Measurements from ENCODE around the gene BRIP1. TPM values are rescaled to one million over a fixed set of nuclear protein-coding genes. Genes with fewer than 3 reads are reported as not detected.
A peak's percentile ranks its signal among the peaks of the same experiment; 100 is the strongest.
"Not testable (repeated sequence)": the region's sequence is repeated elsewhere in the genome, so short reads cannot be mapped to it uniquely, and the experiment has no call there.

Gene BRIP1
- total RNA-seq, 2 experiments from 2014 or later, result 12.0 to 12.9 TPM

- Mint-ChIP-seq H3K4me3 (no peak overlapping the region), H3K4me1 (ENCODE audit: low read depth) (no peaks in the 10 kb centered on the region), H3K27me3 (ENCODE audit: low read depth) (no peaks in the 10 kb centered on the region), H3K9me3 (peaks cover 3% of the 10 kb centered on the region), H3K27ac (no peak overlapping the region), H3K36me3 (ENCODE audit: low read depth) (peaks cover 34% of the 10 kb centered on the region)
- CTCF ChIA-PET, result no interaction called here
- no peak for DNase-seq
- intact Hi-C loops (cut with micrococcal nuclease), result no loop called here
Observed at GRCh38 chr17:61822326-61823285, 40.7 kb downstream of the BRIP1 start.

- Mint-ChIP-seq H3K27me3 (ENCODE audit: low read depth) (no peaks in the 10 kb centered on the region), H3K9me3 (no peaks in the 10 kb centered on the region), H3K36me3 (ENCODE audit: low read depth) (peaks cover 29% of the 10 kb centered on the region), H3K4me1 (ENCODE audit: low read depth) (peaks cover 4% of the 10 kb centered on the region), H3K27ac (no peak overlapping the region), H3K4me3 (no peak overlapping the region)
- CTCF ChIA-PET, result no interaction called here
- no peak for DNase-seq
- intact Hi-C loops (cut with micrococcal nuclease), result no loop called here
Observed at GRCh38 chr17:61821655-61822054, 41.7 kb downstream of the BRIP1 start.

- peaks cover 27% of the 10 kb centered on the region for H3K36me3 Mint-ChIP-seq (ENCODE audit: low read depth)
- DNase-seq; CTCF ChIA-PET; H3K9me3 Mint-ChIP-seq; H3K27me3 Mint-ChIP-seq (ENCODE audit: low read depth); H3K4me1 Mint-ChIP-seq (ENCODE audit: low read depth); intact Hi-C loops (cut with micrococcal nuclease); H3K27ac Mint-ChIP-seq; H3K4me3 Mint-ChIP-seq: not testable (repeated sequence)
Observed at GRCh38 chr17:61819265-61819664, 44.1 kb downstream of the BRIP1 start.

- Mint-ChIP-seq H3K36me3 (ENCODE audit: low read depth) (peaks cover 27% of the 10 kb centered on the region), H3K4me1 (ENCODE audit: low read depth) (peaks cover 7% of the 10 kb centered on the region)
- intact Hi-C loops (cut with micrococcal nuclease), result no loop called here
Observed at GRCh38 chr17:61818225-61818624, 45.1 kb downstream of the BRIP1 start.

GRCh38 chr17:61817452-61817851, 45.9 kb downstream of the BRIP1 start:
- Mint-ChIP-seq H3K36me3 (ENCODE audit: low read depth) (peaks cover 27% of the 10 kb centered on the region), H3K9me3 (no peaks in the 10 kb centered on the region), H3K4me3 (no peak overlapping the region), H3K27ac (no peak overlapping the region), H3K4me1 (ENCODE audit: low read depth) (peaks cover 7% of the 10 kb centered on the region), H3K27me3 (ENCODE audit: low read depth) (no peaks in the 10 kb centered on the region)
- CTCF ChIA-PET, result no interaction called here
- DNase-seq, result no peak
- intact Hi-C loops (cut with micrococcal nuclease), result no loop called here

More at GRCh38 chr17:61818225-61818624, 45.1 kb downstream of the BRIP1 start:
- Mint-ChIP-seq H3K27me3 (ENCODE audit: low read depth) (no peaks in the 10 kb centered on the region), H3K27ac (no peak overlapping the region), H3K9me3 (no peaks in the 10 kb centered on the region), H3K4me3 (no peak overlapping the region)
- CTCF ChIA-PET, result no interaction called here
- no peak for DNase-seq

GRCh38 chr17:61816538-61816937, 46.8 kb downstream of the BRIP1 start:
- peak overlapping the region; percentile 46 for H3K27ac Mint-ChIP-seq

GRCh38 chr17:61815863-61816503, 47.3 kb downstream of the BRIP1 start:
- H3K4me3 Mint-ChIP-seq, result no peak overlapping the region
- H3K9me3 Mint-ChIP-seq, result no peaks in the 10 kb centered on the region
- peaks cover 7% of the 10 kb centered on the region for H3K4me1 Mint-ChIP-seq (ENCODE audit: low read depth)
- intact Hi-C loops (cut with micrococcal nuclease), result no loop called here
- peaks cover 19% of the 10 kb centered on the region for H3K36me3 Mint-ChIP-seq (ENCODE audit: low read depth)
- DNase-seq, result no peak
- no peak overlapping the region for H3K27ac Mint-ChIP-seq
- CTCF ChIA-PET, result no interaction called here
- no peaks in the 10 kb centered on the region for H3K27me3 Mint-ChIP-seq (ENCODE audit: low read depth)

More at GRCh38 chr17:61816538-61816937, 46.8 kb downstream of the BRIP1 start:
- H3K9me3 Mint-ChIP-seq, result no peaks in the 10 kb centered on the region
- H3K4me1 Mint-ChIP-seq (ENCODE audit: low read depth), result peaks cover 7% of the 10 kb centered on the region
- intact Hi-C loops (cut with micrococcal nuclease), result no loop called here
- peaks cover 22% of the 10 kb centered on the region for H3K36me3 Mint-ChIP-seq (ENCODE audit: low read depth)
- no peak overlapping the region for H3K4me3 Mint-ChIP-seq
- no peaks in the 10 kb centered on the region for H3K27me3 Mint-ChIP-seq (ENCODE audit: low read depth)
- no peak for DNase-seq
- CTCF ChIA-PET, result no interaction called here

GRCh38 chr17:61814485-61814884, 48.8 kb downstream of the BRIP1 start:
- DNase-seq, result no peak
- intact Hi-C loops (cut with micrococcal nuclease), result no loop called here
- peaks cover 12% of the 10 kb centered on the region for H3K36me3 Mint-ChIP-seq (ENCODE audit: low read depth)
- peaks cover 7% of the 10 kb centered on the region for H3K4me1 Mint-ChIP-seq (ENCODE audit: low read depth)
- no peaks in the 10 kb centered on the region for H3K27me3 Mint-ChIP-seq (ENCODE audit: low read depth)
- no peak overlapping the region for H3K4me3 Mint-ChIP-seq
- CTCF ChIA-PET, result interaction anchor here (0.7 kb wide), 1 partner anchor 18 kb away, joined by 3 read pairs; no protein-coding TSS in a partner anchor
- H3K27ac Mint-ChIP-seq, result no peak overlapping the region
- no peaks in the 10 kb centered on the region for H3K9me3 Mint-ChIP-seq

GRCh38 chr17:61813211-61813610, 50.1 kb downstream of the BRIP1 start:
- CTCF ChIA-PET, result no interaction called here
- intact Hi-C loops (cut with micrococcal nuclease), result no loop called here
- Mint-ChIP-seq H3K36me3 (ENCODE audit: low read depth) (peaks cover 10% of the 10 kb centered on the region), H3K4me1 (ENCODE audit: low read depth) (peaks cover 7% of the 10 kb centered on the region), H3K4me3 (no peak overlapping the region), H3K27ac (no peak overlapping the region), H3K9me3 (no peaks in the 10 kb centered on the region), H3K27me3 (ENCODE audit: low read depth) (no peaks in the 10 kb centered on the region)
- DNase-seq, result no peak

- peaks cover 8% of the 10 kb centered on the region for H3K36me3 Mint-ChIP-seq (ENCODE audit: low read depth)
- intact Hi-C loops (cut with micrococcal nuclease), result no loop called here
- H3K27me3 Mint-ChIP-seq (ENCODE audit: low read depth), result no peaks in the 10 kb centered on the region
- no peak overlapping the region for H3K4me3 Mint-ChIP-seq
- peaks cover 7% of the 10 kb centered on the region for H3K4me1 Mint-ChIP-seq (ENCODE audit: low read depth)
- no peaks in the 10 kb centered on the region for H3K9me3 Mint-ChIP-seq
- no peak overlapping the region for H3K27ac Mint-ChIP-seq
- DNase-seq, result no peak
- CTCF ChIA-PET, result no interaction called here
Observed at GRCh38 chr17:61812747-61813146, 50.6 kb downstream of the BRIP1 start.

GRCh38 chr17:61809816-61810392, 53.4 kb downstream of the BRIP1 start:
- H3K36me3 Mint-ChIP-seq (ENCODE audit: low read depth), result peaks cover 6% of the 10 kb centered on the region
- H3K4me1 Mint-ChIP-seq (ENCODE audit: low read depth), result peaks cover 1% of the 10 kb centered on the region
- no peak for DNase-seq
- H3K4me3 Mint-ChIP-seq, result no peak overlapping the region
- intact Hi-C loops (cut with micrococcal nuclease), result no loop called here
- no peaks in the 10 kb centered on the region for H3K9me3 Mint-ChIP-seq
- no peaks in the 10 kb centered on the region for H3K27me3 Mint-ChIP-seq (ENCODE audit: low read depth)
- CTCF ChIA-PET, result interaction anchor here (0.6 to 1.2 kb wide), 2 partner anchors 27 to 269 kb away, joined by 3 to 4 read pairs; no protein-coding TSS in a partner anchor
- H3K27ac Mint-ChIP-seq, result no peak overlapping the region

- Mint-ChIP-seq H3K4me3 (no peak overlapping the region), H3K27me3 (ENCODE audit: low read depth) (no peaks in the 10 kb centered on the region), H3K36me3 (ENCODE audit: low read depth) (peaks cover 6% of the 10 kb centered on the region), H3K27ac (no peak overlapping the region), H3K4me1 (ENCODE audit: low read depth) (peaks cover 1% of the 10 kb centered on the region), H3K9me3 (no peaks in the 10 kb centered on the region)
- DNase-seq, result no peak
- CTCF ChIA-PET, result no interaction called here
- intact Hi-C loops (cut with micrococcal nuclease), result no loop called here
Observed at GRCh38 chr17:61808442-61808841, 54.9 kb downstream of the BRIP1 start.

All from activated naive CD4-positive, alpha-beta T cell treated with anti-CD3 and anti-CD28 coated beads for 36 hours (primary cell).